Caki2 (cell line): ENCODE measurements around the gene MYLIP. TPM values are rescaled to one million over a fixed set of nuclear protein-coding genes. Genes with fewer than 3 reads are reported as not detected.
A peak's percentile ranks its signal among the peaks of the same experiment; 100 is the strongest.
"Not testable (repeated sequence)": the region's sequence is repeated elsewhere in the genome, so short reads cannot be mapped to it uniquely, and the experiment has no call there.

ENCODE experiments used
- DNase-seq: peaks from one replicate; pipeline ENCODE4 v3.0.0-alpha.2; 2015; ENCODE audit warnings: low read depth
- in situ Hi-C: cut with HindIII; loops from 2 replicates; pipeline ENCODE4 v1.10.0; 2016; ENCODE audit warnings: low sequenced_read_pairs, low pct_unique_long_range_greater_than_20kb, mixed read lengths
- total RNA-seq: library from RNA; depleted of rRNA; stranded (reverse); fragments of >200 nt; shearing (Covaris generic); gene quantifications from 2 replicates; pipeline ENCODE4 v1.2.3, GENCODE V29; 2014; ENCODE audit warnings: low replicate concordance

MYLIP gene
- total RNA-seq, 1 experiment from 2014 or later = 10.5 TPM

GRCh38 chr6:16162003-16162402 is 33.1 kb downstream of the MYLIP start:
- DNase-seq = no peak
- in situ Hi-C loops = no loop called here

GRCh38 chr6:16163066-16163465 is 34.2 kb downstream of the MYLIP start:
- no peak for DNase-seq
- in situ Hi-C loops = no loop called here

GRCh38 chr6:16163535-16164300 is 34.8 kb downstream of the MYLIP start:
- in situ Hi-C loops = no loop called here
- DNase-seq = no peak

GRCh38 chr6:16165641-16166040 is 36.8 kb downstream of the MYLIP start:
- in situ Hi-C loops = no loop called here
- DNase-seq = no peak

- in situ Hi-C loops = no loop called here
- DNase-seq = no peak
Measured at GRCh38 chr6:16166871-16167608, 38.2 kb downstream of the MYLIP start.

- in situ Hi-C loops = no loop called here
Measured at GRCh38 chr6:16168121-16168520, 39.2 kb downstream of the MYLIP start.

GRCh38 chr6:16168858-16169257 is 40.0 kb downstream of the MYLIP start:
- peak; percentile 28 for DNase-seq

More at GRCh38 chr6:16168121-16168520, 39.2 kb downstream of the MYLIP start:
- no peak for DNase-seq

GRCh38 chr6:16171400-16171799 is 42.5 kb downstream of the MYLIP start:
- in situ Hi-C loops = no loop called here
- DNase-seq = no peak

More at GRCh38 chr6:16168858-16169257, 40.0 kb downstream of the MYLIP start:
- in situ Hi-C loops = no loop called here

GRCh38 chr6:16173167-16173940 is 44.5 kb downstream of the MYLIP start:
- in situ Hi-C loops = no loop called here
- no peak for DNase-seq

GRCh38 chr6:16174416-16175078 is 45.7 kb downstream of the MYLIP start:
- in situ Hi-C loops = no loop called here
- no peak for DNase-seq

GRCh38 chr6:16176600-16176999 is 47.7 kb downstream of the MYLIP start:
- in situ Hi-C loops, DNase-seq: not testable (repeated sequence)

- no peak for DNase-seq
- in situ Hi-C loops = no loop called here
Measured at GRCh38 chr6:16177881-16178280, 49.0 kb downstream of the MYLIP start.

- no peak for DNase-seq
- in situ Hi-C loops = no loop called here
Measured at GRCh38 chr6:16178351-16178750, 49.5 kb downstream of the MYLIP start.

GRCh38 chr6:16179063-16179462 is 50.2 kb downstream of the MYLIP start:
- no peak for DNase-seq
- in situ Hi-C loops = no loop called here

- no peak for DNase-seq
- in situ Hi-C loops = no loop called here
Measured at GRCh38 chr6:16179970-16180431, 51.1 kb downstream of the MYLIP start.

GRCh38 chr6:16180696-16181438 is 52.0 kb downstream of the MYLIP start:
- in situ Hi-C loops = no loop called here
- no peak for DNase-seq

GRCh38 chr6:16181439-16182297 is 52.8 kb downstream of the MYLIP start:
- in situ Hi-C loops = no loop called here
- DNase-seq = no peak
